Retinal pigment epithelial cell (primary cell): ENCODE data around the gene NET1.

Experiments
- DNase-seq: peaks from one replicate; pipeline ENCODE4 v3.0.0-alpha.2; 2010; ENCODE audit warnings: low read depth
- H3K4me3 ChIP-seq: 2 replicates; pipeline ENCODE4 v1.5.1; 2011; ENCODE audit warnings: mild to moderate bottlenecking, low read length, control low read depth, moderate library complexity
- CTCF ChIP-seq: conservative IDR thresholded peaks from 2 replicates; pipeline ENCODE4 v1.5.1; 2011; ENCODE audit warnings: low read depth, low read length, control low read depth, inconsistent platforms

NET1 gene

GRCh38 chr10:5497948-5498730, 85.8 kb downstream of the NET1 start:
- TF ChIP-seq CTCF, result no peak
- no peak for DNase-seq

GRCh38 chr10:5498791-5499492, 86.6 kb downstream of the NET1 start:
- TF ChIP-seq CTCF, result no peak
- no peak for DNase-seq
- no peak overlapping the region for H3K4me3 ChIP-seq

More at GRCh38 chr10:5497948-5498730, 85.8 kb downstream of the NET1 start:
- H3K4me3 ChIP-seq, result no peak overlapping the region

DNA sequence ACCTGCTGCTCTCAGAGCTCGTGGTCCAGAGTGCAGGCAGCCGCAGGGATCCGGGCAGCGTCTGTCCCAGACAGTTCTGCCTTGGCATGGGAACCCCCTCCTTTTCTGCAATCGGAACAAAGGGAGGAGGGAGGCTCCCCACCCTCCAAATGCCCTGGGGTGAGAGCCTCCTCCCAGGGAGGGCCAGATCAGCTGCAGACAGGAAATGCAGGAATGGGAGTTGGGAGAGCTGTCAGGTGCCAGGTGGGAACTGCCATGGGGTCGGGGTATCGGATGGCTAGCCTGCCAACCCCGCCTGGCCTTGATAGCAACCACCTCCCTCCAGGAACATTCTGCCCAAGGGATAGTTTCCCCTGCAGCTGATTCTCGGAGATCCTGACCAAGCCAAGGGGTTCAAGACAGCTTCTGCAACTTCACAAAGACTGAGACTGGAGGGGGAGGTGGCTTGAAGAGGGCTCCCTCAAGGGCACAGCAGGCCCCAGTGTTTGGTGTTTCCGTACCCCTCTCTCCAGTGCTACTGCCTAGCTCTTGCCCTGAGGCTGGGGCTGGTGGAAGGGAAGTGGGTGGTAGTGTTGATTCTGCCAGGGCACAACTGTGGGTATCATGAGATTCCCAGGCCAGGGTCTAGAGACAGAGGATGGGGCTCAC, 87.3 kb downstream of the NET1 start, which contains the start of gene CALML5:
CALML5 (minus strand) TSS at position 78 of the 648 bp plus-strand sequence. CDS start 132 bp downstream, outside the sequence.
- no peak within 1 kb of the TSS for H3K4me3 ChIP-seq
- TF ChIP-seq CTCF, result no peak
- no peak for DNase-seq

DNA sequence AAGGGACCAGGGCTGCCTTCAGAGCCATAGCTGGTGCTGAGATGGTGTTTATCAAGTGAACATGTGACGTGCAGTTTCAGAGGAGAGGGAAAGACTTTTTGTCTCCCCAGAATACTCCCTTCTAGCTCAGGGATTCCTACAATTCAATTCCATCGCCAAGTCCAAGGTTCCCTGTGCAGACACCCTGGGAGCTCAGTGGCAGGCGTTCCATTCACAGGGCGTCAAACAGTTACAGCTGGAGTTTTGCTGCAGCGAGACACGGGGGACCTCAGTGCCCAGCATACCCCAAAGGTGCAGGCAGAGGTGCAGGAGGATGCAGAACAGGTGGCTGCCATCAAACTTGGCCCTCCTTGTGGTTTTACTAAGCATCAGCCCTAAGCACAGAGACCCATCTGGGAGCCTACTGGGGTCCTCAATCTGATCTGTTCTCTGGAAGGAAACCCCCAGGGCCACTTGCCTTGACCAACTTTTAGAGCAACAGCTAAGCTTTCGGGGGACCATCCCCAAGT, 87.9 kb downstream of the NET1 start:
- no peak for DNase-seq
- TF ChIP-seq CTCF, result no peak
- no peak overlapping the region for H3K4me3 ChIP-seq

DNA sequence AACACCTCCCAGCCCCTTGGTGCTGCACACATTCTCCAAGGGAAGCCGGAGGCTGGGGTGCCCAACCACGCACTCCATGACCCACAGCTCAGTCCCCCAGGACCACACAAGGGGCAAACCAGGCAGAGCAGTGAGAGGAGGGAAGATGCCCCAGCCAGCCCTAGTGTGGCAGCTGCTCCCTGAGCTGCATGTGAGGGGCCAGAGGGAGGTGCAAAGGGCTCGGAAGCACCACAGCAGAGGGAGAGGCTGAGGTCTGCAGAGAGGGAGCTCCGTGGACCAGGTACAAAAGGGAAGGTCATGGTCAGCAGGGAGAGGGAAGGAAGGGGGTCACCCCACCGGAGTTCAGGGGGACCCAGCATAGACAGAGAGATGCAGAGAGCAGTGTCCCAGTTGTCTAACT, 88.6 kb downstream of the NET1 start:
- no peak overlapping the region for H3K4me3 ChIP-seq
- TF ChIP-seq CTCF, result no peak
- DNase-seq, result no peak

- DNase-seq, result no peak
- no peak for TF ChIP-seq CTCF
- no peak overlapping the region for H3K4me3 ChIP-seq
These were observed 89.7 kb downstream of the NET1 start for GRCh38 chr10:5502061-5502521.
